ENCODE data around the gene NR0B2. TPM values are rescaled to one million over a fixed set of nuclear protein-coding genes. Genes with fewer than 3 reads are reported as not detected.

NR0B2 gene
- total and polyA plus RNA-seq, 2 of the 13 experiments (the other 11 are each of a cell fraction or from before 2014, with no cell fraction given), result 72.5 to 133 TPM

DNA sequence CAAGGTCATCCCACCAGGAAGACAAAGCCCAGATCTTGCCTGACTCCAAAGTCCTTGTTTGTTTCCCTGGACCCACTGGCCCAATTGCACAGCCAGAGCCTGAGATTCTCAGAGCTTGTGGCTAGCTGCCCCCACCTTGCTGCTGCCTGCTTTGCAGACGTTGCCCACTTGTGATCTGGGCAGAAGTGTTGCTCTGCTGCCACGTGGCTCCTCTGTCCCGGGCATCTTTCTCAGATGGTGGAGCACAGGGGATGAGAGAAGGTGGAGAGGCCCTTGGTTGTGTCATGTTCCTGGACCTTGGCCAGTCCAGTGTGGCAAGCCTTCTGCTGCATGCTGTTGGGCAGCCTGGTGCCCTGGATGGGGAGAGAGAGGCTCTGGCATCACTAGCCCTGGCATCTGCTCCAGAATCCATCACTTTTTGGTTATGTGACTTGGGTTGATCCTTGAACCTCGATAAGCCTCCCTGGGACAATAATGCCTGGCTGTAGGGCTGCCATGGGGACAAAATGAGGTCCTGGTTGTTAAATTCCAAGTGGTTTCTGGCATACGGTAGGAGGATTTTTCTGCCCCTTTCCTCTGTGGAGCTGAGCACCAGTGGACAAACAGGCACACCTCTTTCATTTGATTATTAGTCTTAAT, 1.5 kb upstream of the NR0B2 start (continued):
- TF ChIP-seq, protein P1, sequence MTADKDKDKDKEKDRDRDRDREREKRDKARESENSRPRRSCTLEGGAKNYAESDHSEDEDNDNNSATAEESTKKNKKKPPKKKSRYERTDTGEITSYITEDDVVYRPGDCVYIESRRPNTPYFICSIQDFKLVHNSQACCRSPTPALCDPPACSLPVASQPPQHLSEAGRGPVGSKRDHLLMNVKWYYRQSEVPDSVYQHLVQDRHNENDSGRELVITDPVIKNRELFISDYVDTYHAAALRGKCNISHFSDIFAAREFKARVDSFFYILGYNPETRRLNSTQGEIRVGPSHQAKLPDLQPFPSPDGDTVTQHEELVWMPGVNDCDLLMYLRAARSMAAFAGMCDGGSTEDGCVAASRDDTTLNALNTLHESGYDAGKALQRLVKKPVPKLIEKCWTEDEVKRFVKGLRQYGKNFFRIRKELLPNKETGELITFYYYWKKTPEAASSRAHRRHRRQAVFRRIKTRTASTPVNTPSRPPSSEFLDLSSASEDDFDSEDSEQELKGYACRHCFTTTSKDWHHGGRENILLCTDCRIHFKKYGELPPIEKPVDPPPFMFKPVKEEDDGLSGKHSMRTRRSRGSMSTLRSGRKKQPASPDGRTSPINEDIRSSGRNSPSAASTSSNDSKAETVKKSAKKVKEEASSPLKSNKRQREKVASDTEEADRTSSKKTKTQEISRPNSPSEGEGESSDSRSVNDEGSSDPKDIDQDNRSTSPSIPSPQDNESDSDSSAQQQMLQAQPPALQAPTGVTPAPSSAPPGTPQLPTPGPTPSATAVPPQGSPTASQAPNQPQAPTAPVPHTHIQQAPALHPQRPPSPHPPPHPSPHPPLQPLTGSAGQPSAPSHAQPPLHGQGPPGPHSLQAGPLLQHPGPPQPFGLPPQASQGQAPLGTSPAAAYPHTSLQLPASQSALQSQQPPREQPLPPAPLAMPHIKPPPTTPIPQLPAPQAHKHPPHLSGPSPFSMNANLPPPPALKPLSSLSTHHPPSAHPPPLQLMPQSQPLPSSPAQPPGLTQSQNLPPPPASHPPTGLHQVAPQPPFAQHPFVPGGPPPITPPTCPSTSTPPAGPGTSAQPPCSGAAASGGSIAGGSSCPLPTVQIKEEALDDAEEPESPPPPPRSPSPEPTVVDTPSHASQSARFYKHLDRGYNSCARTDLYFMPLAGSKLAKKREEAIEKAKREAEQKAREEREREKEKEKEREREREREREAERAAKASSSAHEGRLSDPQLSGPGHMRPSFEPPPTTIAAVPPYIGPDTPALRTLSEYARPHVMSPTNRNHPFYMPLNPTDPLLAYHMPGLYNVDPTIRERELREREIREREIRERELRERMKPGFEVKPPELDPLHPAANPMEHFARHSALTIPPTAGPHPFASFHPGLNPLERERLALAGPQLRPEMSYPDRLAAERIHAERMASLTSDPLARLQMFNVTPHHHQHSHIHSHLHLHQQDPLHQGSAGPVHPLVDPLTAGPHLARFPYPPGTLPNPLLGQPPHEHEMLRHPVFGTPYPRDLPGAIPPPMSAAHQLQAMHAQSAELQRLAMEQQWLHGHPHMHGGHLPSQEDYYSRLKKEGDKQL (CRISPR knock-in tag; IDR thresholded peaks at IDR 0.05; ENCODE audit: low read depth), result 0 out of 2 replicates have a peak, but pooled peaks have one; percentile 8
- TF ChIP-seq TOPORS (CRISPR knock-in tag; IDR thresholded peaks at IDR 0.05), result no peak
- TF ChIP-seq, protein P2, sequence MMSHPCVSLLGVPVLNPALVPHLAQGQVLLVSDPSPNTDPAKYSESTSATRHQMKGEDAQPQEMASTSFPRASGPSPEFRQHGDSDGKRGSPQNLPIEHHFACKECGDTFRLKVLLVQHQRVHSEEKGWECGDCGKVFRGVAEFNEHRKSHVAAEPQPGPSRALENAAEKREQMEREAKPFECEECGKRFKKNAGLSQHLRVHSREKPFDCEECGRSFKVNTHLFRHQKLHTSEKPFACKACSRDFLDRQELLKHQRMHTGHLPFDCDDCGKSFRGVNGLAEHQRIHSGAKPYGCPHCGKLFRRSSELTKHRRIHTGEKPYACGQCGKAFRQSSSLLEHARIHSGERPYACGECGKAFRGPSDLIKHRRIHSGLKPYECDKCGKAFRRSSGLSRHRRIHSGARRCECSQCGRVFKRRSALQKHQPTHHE (CRISPR knock-in tag; IDR thresholded peaks at IDR 0.05; ENCODE audit: borderline replicate concordance), result no peak
- TF ChIP-seq RFXAP (CRISPR knock-in tag; IDR thresholded peaks at IDR 0.05; ENCODE audit: borderline replicate concordance), result no peak
- TF ChIP-seq XRCC5 (optimal IDR thresholded peaks at IDR 0.05; ENCODE audit: low read length), result peak; percentile 57
- TF ChIP-seq, protein P3, sequence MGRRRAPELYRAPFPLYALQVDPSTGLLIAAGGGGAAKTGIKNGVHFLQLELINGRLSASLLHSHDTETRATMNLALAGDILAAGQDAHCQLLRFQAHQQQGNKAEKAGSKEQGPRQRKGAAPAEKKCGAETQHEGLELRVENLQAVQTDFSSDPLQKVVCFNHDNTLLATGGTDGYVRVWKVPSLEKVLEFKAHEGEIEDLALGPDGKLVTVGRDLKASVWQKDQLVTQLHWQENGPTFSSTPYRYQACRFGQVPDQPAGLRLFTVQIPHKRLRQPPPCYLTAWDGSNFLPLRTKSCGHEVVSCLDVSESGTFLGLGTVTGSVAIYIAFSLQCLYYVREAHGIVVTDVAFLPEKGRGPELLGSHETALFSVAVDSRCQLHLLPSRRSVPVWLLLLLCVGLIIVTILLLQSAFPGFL (CRISPR knock-in tag; IDR thresholded peaks at IDR 0.05), result no peak
- no peak for TF ChIP-seq ZNF44 (CRISPR knock-in tag; IDR thresholded peaks at IDR 0.05)
- no peak for TF ChIP-seq ZNF670 (CRISPR knock-in tag; IDR thresholded peaks at IDR 0.05; ENCODE audit: borderline replicate concordance)
- TF ChIP-seq, protein P4, sequence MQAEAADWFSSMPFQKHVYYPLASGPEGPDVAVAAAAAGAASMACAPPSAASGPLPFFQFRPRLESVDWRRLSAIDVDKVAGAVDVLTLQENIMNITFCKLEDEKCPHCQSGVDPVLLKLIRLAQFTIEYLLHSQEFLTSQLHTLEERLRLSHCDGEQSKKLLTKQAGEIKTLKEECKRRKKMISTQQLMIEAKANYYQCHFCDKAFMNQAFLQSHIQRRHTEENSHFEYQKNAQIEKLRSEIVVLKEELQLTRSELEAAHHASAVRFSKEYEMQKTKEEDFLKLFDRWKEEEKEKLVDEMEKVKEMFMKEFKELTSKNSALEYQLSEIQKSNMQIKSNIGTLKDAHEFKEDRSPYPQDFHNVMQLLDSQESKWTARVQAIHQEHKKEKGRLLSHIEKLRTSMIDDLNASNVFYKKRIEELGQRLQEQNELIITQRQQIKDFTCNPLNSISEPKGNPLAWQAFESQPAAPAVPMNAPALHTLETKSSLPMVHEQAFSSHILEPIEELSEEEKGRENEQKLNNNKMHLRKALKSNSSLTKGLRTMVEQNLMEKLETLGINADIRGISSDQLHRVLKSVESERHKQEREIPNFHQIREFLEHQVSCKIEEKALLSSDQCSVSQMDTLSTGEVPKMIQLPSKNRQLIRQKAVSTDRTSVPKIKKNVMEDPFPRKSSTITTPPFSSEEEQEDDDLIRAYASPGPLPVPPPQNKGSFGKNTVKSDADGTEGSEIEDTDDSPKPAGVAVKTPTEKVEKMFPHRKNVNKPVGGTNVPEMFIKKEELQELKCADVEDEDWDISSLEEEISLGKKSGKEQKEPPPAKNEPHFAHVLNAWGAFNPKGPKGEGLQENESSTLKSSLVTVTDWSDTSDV (CRISPR knock-in tag; IDR thresholded peaks at IDR 0.05), result no peak
- TF ChIP-seq DMAP1 (CRISPR knock-in tag; IDR thresholded peaks at IDR 0.05), result peak; percentile 58; the same call in 1 of the 2 replicates
- TF ChIP-seq, protein P5, sequence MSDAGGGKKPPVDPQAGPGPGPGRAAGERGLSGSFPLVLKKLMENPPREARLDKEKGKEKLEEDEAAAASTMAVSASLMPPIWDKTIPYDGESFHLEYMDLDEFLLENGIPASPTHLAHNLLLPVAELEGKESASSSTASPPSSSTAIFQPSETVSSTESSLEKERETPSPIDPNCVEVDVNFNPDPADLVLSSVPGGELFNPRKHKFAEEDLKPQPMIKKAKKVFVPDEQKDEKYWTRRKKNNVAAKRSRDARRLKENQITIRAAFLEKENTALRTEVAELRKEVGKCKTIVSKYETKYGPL (CRISPR knock-in tag; IDR thresholded peaks at IDR 0.05), result no peak
- no peak for TF ChIP-seq ZNF563 (CRISPR knock-in tag; IDR thresholded peaks at IDR 0.05)
- no peak for TF ChIP-seq ZNF326 (CRISPR knock-in tag; IDR thresholded peaks at IDR 0.05; ENCODE audit: borderline replicate concordance)
- TF ChIP-seq EED (CRISPR knock-in tag; IDR thresholded peaks at IDR 0.05), result no peak
- peak; percentile 54; the same call in 1 of the 2 replicates for TF ChIP-seq CBX5 (CRISPR knock-in tag; IDR thresholded peaks at IDR 0.05; ENCODE audit: borderline replicate concordance)
- no peak for TF ChIP-seq MAF1 (CRISPR knock-in tag; IDR thresholded peaks at IDR 0.05; ENCODE audit: borderline replicate concordance)
- TF ChIP-seq ZNF317 (CRISPR knock-in tag; IDR thresholded peaks at IDR 0.05), result no peak
- no peak for TF ChIP-seq CBX1 (IDR thresholded peaks at IDR 0.05; ENCODE audit: low read depth)
- TF ChIP-seq ZBTB8A (CRISPR knock-in tag; IDR thresholded peaks at IDR 0.05; ENCODE audit: borderline replicate concordance, low read depth), result no peak

Measured in HepG2 (cell line).